NCI-H2196 (cell line): Measurements from ENCODE around the gene CDKL1.
"Not testable (repeated sequence)": the region's sequence is repeated elsewhere in the genome, so short reads cannot be mapped to it uniquely, and the experiment has no call there.

Source experiments
- DNase-seq: peaks from one replicate; lab custom pipeline; 2025; ENCODE audit not compliant: unreplicated experiment; lab: John Stamatoyannopoulos, UW

CDKL1 gene

GRCh38 chr14:50359631-50360030 lies 37.0 kb downstream of the CDKL1 start:
- DNase-seq, result no peak

GRCh38 chr14:50357753-50358395 lies 38.8 kb downstream of the CDKL1 start:
- no peak for DNase-seq

DNA sequence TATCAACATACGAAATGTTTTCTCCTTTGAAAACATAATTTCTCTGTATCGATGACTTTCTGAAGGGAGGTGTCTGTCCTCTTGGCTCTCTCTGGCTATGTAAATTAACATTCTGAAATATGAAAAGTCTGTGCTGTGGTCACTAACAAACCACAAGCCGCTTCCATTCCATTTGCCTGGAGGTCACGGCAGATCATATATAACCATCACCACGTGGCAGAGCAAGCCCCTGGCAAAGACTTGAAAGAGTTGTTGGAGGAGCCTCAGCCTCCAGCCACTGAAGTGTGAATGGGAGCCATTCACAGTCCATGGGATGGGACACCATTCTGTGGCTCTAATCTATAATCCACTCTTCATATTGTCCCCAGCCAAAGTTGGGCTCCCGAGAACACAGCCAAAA lies 39.6 kb downstream of the CDKL1 start:
- DNase-seq, result no peak

DNA sequence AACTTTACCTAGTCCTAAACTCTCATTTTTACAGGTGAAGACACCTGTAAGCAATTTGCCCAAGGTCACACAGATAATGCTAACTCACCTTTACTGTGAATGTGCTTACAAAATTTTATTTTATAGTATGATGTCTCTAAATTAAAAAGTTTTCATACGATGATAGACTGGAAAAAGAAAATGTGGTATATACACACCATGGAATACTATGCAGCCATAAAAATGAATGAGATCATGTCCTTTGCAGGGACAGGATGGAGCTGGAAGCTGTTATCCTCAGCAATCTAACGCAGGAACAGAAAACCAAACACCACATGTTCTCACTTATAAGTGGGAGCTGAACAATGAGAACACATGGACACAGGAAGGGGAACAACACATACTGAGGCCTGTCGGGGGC lies 40.4 kb downstream of the CDKL1 start:
- not testable (repeated sequence) for DNase-seq

- no peak for DNase-seq
Measured at GRCh38 chr14:50355692-50356091, 41.0 kb downstream of the CDKL1 start.

DNA sequence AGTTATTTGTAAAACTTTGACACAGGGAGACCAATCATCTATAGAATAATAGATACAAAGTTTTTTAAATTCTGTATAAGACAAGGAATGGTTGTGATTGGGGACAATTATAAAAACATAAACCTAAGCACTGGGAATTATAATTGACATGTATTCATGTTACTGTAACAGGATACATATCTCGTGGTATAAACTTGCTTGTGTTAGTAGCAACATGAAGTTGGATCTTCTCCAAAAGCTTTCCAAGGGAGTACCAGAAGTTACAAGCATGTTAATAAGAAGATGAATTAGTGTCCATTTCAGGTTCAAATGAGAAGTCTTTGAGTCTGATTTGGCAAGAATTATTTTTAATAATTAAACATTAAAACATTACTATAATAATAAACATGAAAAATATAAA lies 42.2 kb downstream of the CDKL1 start:
- peak; percentile 5 for DNase-seq

DNA sequence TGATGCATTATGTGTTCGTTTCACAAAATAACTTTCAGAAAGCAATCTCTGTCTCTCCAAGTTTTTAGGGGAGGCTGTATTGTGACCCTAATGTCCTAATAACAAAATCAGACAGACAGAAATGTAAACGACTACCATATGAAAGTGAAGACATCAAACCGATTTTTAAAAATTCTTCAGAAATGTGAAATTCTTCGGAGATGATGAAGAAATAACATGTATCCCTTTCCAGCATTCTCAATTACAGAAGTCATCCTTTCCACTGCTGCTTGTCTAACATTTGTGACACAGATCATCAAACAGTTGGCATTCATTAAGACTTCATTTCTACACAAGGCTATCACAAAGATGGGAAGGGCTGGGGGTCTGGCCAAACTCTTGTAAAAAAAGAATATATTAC lies 43.6 kb downstream of the CDKL1 start:
- no peak for DNase-seq

- no peak for DNase-seq
Measured at GRCh38 chr14:50352584-50352983, 44.1 kb downstream of the CDKL1 start.

GRCh38 chr14:50350975-50351374 lies 45.7 kb downstream of the CDKL1 start:
- DNase-seq, result no peak

GRCh38 chr14:50348933-50349332 lies 47.7 kb downstream of the CDKL1 start:
- DNase-seq, result no peak

- no peak for DNase-seq
Measured at GRCh38 chr14:50347521-50347920, 49.2 kb downstream of the CDKL1 start.

DNA sequence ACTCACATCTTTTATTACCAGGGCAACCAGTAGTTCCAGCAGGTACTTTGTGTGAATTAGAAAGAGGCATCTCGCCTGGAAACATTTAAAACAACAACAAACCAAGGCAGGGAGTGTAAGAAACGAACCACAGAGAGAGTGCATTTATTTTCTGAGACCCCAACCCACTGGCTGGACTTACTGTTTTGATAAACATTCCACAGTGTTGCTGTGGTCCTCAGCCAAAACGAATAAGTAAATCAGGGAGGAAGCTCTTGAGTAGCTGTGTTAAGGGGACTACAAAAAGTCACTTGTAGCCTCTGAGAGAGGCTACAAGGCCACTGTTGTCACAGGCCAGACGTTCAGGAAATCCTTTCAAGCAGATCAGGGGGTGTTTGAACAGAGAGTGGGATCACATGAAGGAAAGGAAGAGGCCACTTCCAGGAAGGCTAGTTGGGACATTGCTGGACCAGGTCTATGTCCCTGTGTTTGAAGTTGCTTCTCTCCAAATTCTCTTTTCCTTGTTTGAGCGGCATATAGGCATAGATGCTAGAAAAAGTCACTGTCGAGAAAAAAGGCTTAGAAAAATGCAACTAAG lies 50.7 kb downstream of the CDKL1 start:
- DNase-seq, result no peak

GRCh38 chr14:50344876-50345563 lies 51.7 kb downstream of the CDKL1 start:
- DNase-seq, result no peak

DNA sequence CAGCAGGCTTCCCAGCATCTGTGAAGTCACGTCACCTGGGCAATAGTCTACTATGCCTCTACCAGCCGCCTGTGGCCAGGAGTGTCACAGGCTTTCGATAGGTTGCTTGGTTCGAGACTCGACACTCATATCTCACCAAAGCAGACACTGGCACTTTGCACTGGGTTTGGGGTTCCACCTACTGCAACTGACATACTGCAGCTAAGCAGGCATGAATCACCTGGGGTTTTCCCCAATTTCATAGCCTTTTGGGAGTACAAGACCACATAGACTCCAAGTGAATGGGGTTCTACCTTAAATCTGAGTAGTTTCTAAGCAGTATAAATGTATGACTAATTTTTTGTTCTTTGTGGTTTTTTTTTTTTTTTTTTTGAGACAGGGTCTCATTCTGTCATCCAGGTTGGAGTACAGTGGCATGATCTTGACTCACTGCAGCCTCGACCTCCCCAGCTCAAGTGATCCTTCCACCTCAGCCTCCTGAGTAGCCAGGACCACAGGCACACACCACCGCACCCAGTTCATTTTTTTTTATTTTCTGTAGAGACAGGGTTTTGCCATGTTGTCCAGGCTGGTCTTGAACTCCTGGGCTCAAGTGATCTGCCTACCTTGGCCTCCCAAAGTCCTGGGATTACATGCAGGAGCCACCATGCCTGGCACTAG lies 52.4 kb downstream of the CDKL1 start:
- no peak for DNase-seq

DNA sequence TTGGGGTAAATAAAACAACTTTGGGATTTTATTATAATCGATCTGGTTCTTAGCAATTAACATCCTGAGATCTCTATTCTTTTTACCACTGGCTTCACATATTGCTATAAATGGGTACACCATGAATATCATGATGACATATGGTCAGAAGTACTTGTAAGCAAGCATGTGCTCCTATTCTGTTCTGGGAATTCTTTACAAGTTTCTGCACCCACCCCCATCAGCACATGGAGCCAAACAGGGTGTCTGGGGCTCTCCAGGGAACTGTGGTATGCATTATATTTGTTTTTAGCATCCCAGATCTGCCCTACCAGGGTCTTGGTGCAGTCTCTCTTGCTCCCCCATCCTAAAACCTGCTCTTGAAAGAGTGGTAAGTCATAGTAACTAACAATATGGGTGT lies 53.2 kb downstream of the CDKL1 start:
- no peak for DNase-seq

- DNase-seq, result peak; percentile 70
Measured at GRCh38 chr14:50342221-50343078, 54.2 kb downstream of the CDKL1 start.

GRCh38 chr14:50340963-50341362 lies 55.7 kb downstream of the CDKL1 start:
- DNase-seq, result no peak

DNA sequence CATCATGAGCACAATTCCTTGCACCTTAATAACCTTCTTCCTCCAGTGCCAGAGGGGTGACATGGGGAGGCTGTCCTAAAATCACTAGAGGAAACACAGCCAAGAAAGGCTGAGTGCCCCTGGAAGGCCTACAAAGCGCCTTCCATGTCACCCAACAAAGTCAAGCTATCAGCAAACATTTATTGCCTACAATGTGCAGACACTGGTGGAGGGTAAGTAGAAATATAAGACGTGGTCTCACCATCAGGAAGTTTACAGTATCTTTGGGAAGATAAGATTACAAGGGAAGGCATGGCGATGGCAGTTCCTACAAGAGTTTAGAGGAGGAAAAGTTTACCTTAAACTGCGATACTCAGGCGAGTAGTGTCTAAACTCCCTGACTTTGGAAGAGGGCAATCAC lies 56.6 kb downstream of the CDKL1 start:
- no peak for DNase-seq

GRCh38 chr14:50339178-50339804 lies 57.4 kb downstream of the CDKL1 start:
- no peak for DNase-seq

DNA sequence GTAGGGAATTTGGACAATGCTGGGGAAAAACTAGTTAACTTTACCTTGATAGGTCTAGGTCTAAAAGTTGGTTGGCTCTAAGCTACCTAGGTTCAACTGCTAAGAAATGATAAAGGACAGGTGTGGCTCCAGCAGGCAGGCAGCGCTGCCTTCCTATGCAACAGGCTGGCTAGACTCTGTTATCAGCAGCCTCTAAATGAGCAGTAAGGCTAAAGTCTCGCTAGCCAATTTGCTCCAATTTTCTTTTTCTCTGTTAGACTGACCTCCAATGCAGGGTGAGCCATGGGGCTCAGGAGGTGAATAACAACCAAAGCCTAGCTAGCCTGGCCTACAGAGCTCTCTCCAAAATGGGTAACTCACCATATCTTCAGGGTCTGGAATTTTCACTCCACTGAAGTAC lies 58.1 kb downstream of the CDKL1 start:
- no peak for DNase-seq
